IgD-negative memory B cell (primary cell): ENCODE measurements around the gene EPB41L5. TPM values are rescaled to one million over a fixed set of nuclear protein-coding genes. Genes with fewer than 3 reads are reported as not detected.
A peak's percentile ranks its signal among the peaks of the same experiment; 100 is the strongest.
"Not testable (repeated sequence)": the region's sequence is repeated elsewhere in the genome, so short reads cannot be mapped to it uniquely, and the experiment has no call there.

Experiments used
- H3K27ac Mint-ChIP-seq, 3 donors: one replicate each; pipeline ENCODE4 v1.8.0; 2020 to 2022; ENCODE audit warnings: mild to moderate bottlenecking in 3 of 3, mixed read lengths in 3 of 3, moderate library complexity in 1 of 3
- H3K27me3 Mint-ChIP-seq: one replicate; pipeline ENCODE4 v1.8.0; 2021; ENCODE audit warnings: mixed read lengths
- H3K36me3 Mint-ChIP-seq: one replicate; pipeline ENCODE4 v1.8.0; 2020; ENCODE audit warnings: mild to moderate bottlenecking, mixed read lengths
- H3K4me1 Mint-ChIP-seq, 3 donors: one replicate each; pipeline ENCODE4 v1.8.0; 2020 to 2022; ENCODE audit warnings: mixed read lengths in 3 of 3, mild to moderate bottlenecking in 1 of 3
- H3K4me3 Mint-ChIP-seq, 4 donors: one replicate each; pipeline ENCODE4 v1.8.0; 2020 to 2022; ENCODE audit warnings: mild to moderate bottlenecking in 4 of 4, mixed read lengths in 4 of 4, moderate library complexity in 3 of 4
- H3K9me3 Mint-ChIP-seq, 3 donors: one replicate each; pipeline ENCODE4 v1.8.0; 2020 to 2021; ENCODE audit warnings: mixed read lengths in 3 of 3, mild to moderate bottlenecking in 1 of 3
- polyA plus RNA-seq: library from polyadenylated mRNA; unstranded; fragments of 300-500 nt; fragmentation: Illumina TruSeq; gene quantifications from one replicate; pipeline ENCODE4 v1.2.3, GENCODE V29; 2021

Gene EPB41L5
- polyA plus RNA-seq, result 3.9 TPM

DNA sequence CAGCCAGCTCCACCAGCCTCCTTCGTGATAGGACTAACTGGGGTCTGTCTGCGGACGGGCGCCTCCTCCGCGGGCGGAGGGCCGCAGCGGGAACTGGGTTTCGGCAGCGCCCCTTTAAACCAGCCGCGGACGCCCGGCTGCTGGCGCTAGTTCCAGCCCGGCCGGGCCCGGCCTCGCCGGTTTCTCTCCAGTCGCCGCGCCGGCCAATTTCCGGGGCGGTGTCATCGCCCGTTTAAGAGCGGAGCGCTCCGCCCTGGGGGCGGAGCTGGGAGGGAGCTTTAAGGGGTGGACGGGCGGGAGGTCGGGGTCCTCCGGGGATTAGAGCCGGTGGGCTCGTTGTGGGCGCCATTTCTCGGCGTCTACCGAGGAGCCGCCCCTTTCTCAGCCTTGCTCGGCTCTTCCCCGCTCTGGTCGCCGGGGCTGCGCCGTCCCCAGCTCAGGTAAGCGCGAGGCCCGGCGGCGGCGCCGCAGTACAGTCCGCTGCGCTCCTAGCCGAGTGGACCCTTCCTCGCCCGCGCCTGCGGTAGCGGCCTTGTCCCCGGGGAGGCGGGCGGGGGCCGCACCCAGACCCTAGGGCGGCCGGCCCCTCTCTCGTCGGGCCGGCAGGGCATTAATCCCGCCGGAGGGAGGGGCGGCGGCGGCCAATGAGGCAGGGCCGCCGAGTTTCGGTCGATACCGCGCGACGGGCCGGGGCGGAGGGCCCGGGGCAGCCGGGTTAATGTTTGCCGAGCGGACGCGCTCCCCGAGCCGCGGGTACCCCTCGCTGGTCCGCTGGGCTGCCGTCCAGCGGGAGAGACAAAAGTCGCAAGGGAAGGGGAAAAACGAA, at the start of gene EPB41L5:
Gene EPB41L5 (plus strand): TSS at position 307 of the 826 bp plus-strand sequence. CDS start 6,008 bp downstream, outside the sequence.
- peak within 1 kb of the TSS; percentile 54 to 77 (median 71) for H3K27ac Mint-ChIP-seq
- no peaks in the 10 kb centered on the region for H3K27me3 Mint-ChIP-seq
- no peaks in the 10 kb centered on the region for H3K9me3 Mint-ChIP-seq
- peaks cover 15 to 26% (median 20%) of the 10 kb centered on the region in 3 donors for H3K4me1 Mint-ChIP-seq
- no peaks in the 10 kb centered on the region for H3K36me3 Mint-ChIP-seq
- peak within 1 kb of the TSS; percentile 79 to 93 (median 87) for H3K4me3 Mint-ChIP-seq

DNA sequence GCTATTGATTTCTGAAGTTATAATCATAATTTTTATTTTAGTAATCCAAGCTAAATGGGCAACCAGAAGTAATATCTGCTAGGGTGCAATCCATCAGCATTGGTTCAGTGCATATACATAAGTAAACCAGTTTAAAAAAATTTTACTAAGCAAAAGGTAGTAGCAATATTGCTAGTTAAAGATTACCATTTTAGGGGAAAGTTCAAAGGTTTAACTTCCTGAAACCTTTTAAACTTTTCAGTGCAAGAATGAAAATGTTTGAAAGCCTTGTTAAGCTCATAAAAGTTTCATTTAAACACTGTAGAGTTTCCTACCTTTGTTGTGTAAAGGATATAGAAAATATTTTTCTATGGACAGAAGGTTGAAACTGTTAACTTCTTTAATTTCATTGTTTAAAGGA, 31.0 kb upstream of the EPB41L5 start:
- Mint-ChIP-seq H3K9me3 (peaks cover 0 to 9% (median 1%) of the 10 kb centered on the region in 3 donors), H3K27me3 (no peaks in the 10 kb centered on the region), H3K27ac (peak overlapping the region in 1 of 3 donors; percentile 11), H3K4me1 (no peaks in the 10 kb centered on the region), H3K4me3 (no peak overlapping the region), H3K36me3 (no peaks in the 10 kb centered on the region)

DNA sequence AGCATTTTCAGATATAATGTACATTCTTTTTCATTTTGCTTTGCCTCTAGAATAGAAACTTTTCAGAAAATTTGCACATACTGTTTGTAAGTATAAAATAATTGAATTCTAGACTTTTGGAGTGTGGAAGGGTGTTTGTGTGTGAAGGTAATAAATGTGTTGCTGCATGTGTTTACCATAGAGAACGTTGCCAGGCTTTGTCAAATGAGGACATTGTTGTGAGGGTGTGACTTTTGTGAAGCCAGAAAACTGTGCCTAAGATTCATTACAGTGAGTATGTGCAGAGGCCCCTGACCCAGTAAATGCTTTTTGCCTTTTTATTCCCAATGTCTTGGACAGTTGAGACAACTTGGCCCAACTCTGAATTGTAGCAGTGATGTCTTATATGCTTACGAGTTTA, 30.4 kb upstream of the EPB41L5 start:
- no peak overlapping the region for H3K4me3 Mint-ChIP-seq
- H3K4me1 Mint-ChIP-seq, result no peaks in the 10 kb centered on the region
- H3K9me3 Mint-ChIP-seq, result peaks cover 0 to 9% (median 1%) of the 10 kb centered on the region in 3 donors
- peak overlapping the region in 1 of 3 donors; percentile 43 for H3K27ac Mint-ChIP-seq
- no peaks in the 10 kb centered on the region for H3K27me3 Mint-ChIP-seq
- no peaks in the 10 kb centered on the region for H3K36me3 Mint-ChIP-seq

DNA sequence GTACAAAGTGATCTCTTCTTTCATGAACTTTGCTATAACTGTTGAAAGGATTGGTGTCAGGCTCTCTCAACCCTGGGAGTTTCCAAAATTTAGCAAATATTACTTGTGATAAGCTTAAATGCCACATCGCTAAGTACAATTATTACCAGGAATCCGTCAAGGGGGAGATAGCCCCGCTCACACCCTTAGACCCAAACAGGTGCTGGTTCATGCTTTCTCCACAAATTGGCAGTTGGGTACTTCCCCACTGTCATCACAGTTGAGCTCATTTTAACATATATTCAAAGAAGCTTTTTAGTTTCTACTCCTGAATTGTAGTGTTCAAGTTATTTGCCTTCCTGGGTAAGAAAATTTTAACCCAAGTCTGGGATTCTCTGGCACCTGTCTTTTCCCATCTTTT, 29.8 kb upstream of the EPB41L5 start:
- no peaks in the 10 kb centered on the region for H3K36me3 Mint-ChIP-seq
- no peaks in the 10 kb centered on the region for H3K27me3 Mint-ChIP-seq
- H3K4me3 Mint-ChIP-seq, result no peak overlapping the region
- peaks cover 0 to 9% (median 1%) of the 10 kb centered on the region in 3 donors for H3K9me3 Mint-ChIP-seq
- peak overlapping the region in 1 of 3 donors; percentile 47 for H3K27ac Mint-ChIP-seq
- H3K4me1 Mint-ChIP-seq, result no peaks in the 10 kb centered on the region

DNA sequence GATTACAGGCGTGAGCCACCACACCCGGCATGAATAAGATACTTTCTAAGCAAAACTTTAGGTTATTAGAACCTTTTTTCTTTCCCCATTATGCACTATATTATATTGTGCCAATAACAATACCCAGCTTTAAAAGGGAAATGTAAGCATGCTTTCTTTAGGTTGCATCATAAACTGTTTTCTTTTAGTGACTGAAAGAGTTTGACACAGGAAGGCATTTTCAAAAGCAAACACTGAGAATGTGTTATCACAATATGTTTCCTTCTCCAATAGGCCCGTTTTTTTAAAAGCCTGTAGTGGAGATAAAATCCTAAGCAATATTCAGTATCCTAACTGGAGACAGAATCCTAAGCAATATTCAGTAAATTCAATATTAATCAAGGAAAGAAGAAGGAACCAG, 16.7 kb upstream of the EPB41L5 start:
- H3K4me1 Mint-ChIP-seq, result no peaks in the 10 kb centered on the region
- H3K27ac Mint-ChIP-seq, result no peak overlapping the region
- peaks cover 2% of the 10 kb centered on the region for H3K27me3 Mint-ChIP-seq
- H3K4me3 Mint-ChIP-seq, result no peak overlapping the region
- peaks cover 0 to 2% (median 0%) of the 10 kb centered on the region in 3 donors for H3K9me3 Mint-ChIP-seq
- H3K36me3 Mint-ChIP-seq, result no peaks in the 10 kb centered on the region

DNA sequence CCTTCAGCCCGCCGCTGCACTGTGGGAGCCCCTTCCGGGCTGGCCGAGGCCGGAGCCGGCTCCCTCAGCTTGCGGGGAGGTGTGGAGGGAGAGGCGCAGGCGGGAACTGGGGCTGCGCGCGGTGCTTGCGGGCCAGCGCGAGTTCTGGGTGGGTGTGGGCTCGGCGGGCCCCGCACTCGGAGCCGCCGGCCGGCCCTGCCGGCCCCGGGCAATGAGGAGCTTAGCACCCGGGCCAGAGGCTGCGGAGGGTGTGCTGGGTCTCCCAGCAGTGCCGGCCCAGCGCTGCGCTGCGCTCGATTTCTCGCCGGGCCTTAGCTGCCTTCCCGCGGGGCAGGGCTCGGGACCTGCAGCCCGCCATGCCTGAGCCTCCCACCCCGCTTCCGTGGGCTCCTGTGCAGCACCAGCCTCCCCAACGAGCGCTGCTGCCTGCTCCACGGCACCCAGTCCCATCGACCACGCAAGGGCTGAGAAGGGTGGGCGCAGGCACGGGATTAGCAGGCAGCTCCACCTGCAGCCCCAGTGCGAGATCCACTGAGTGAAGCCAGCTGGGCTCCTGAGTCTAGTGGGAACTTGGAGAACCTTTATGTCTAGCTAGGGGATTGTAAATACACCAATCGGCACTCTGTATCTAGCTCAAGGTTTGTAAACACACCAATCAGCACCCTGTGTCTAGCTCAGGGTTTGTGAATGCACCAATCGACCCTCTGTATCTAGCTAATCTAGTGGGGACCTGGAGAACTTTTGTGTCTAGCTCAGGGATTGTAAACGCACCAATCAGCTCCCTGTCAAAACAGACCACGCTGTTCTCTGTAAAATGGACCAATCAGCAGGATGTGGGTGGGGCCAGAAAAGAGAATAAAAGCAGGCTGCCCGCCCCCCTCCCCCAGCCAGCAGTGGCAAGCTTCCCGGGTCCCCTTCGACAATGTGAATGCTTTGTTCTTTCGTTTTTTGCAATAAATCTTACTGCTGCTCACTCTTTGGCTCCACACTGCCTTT, 15.7 kb upstream of the EPB41L5 start:
- H3K4me1 Mint-ChIP-seq, H3K27me3 Mint-ChIP-seq, H3K4me3 Mint-ChIP-seq, H3K27ac Mint-ChIP-seq, H3K9me3 Mint-ChIP-seq, H3K36me3 Mint-ChIP-seq: not testable (repeated sequence)

DNA sequence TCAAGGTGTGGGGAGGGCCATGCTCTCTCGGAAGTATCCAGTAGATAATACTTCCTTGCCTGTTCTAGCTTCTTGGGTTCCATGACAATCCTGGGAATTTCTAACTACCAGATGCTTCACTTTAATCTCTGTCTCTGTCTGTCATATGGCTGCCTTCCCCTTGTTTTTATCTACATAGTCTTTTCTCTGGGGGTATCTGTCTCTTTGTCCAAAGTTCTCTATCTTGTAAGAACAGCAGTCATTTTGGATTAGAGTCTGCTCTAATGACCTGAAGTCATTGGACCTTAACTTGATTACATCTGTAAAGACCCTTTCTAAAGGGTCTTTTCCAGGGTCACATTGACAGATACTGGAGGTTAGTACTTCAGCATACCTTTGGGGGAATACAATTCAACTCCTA, 11.4 kb upstream of the EPB41L5 start:
- Mint-ChIP-seq H3K27me3 (peaks cover 2% of the 10 kb centered on the region), H3K9me3 (no peaks in the 10 kb centered on the region), H3K4me1 (peaks cover 5 to 8% (median 7%) of the 10 kb centered on the region in 3 donors), H3K4me3 (no peak overlapping the region), H3K27ac (no peak overlapping the region), H3K36me3 (no peaks in the 10 kb centered on the region)

DNA sequence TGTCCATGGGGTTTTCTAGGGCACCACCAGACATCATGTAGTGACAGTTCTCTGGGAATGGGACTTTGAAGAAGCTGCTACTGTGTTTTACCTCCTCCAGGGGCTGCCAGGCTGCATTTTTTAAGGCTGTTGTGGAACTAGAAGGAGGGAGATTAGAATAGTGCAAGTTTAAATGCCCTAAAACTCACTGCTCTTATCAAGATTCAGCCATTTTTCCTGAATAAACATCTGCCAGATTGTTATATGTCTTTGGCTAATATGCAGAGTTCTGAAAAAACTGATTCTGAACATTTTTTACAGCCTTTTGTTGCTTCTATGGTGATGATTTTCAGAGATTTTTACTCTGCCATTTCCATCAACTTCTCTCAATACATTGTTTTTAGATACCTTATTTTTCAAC, 8.6 kb upstream of the EPB41L5 start:
- no peaks in the 10 kb centered on the region for H3K9me3 Mint-ChIP-seq
- H3K36me3 Mint-ChIP-seq, result no peaks in the 10 kb centered on the region
- no peak overlapping the region for H3K27ac Mint-ChIP-seq

DNA sequence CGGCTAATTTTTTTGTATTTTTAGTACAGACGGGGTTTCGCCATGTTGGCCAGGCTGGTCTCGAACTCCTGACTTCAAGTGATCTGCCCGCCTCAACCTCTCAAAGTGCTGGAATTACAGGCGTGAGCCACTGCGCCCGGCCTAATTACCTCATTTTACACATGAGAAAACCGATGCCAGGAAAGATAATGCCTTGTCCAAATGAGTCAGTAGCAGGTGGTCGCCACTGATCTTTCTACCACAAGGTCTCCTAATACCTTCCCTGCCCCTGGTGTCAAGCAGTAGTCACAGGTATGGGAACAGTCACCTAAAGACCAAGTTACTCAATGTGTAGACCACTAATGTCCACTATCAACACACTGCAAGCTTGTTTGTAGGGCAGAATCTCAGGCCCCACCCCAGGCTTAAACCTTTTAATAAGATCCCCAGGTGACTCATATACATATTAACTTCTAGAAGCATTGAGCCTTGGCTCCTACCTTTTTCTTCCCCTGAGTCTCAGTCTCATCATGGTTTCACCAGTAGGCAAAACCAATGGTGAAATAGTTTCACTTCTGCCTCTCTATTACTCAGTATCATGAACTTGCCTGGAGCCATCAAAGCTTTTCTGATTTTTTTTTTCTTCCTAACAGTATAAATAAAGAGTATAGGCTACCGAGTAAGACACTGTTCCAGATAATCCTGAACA, 6.9 kb upstream of the EPB41L5 start:
- H3K4me1 Mint-ChIP-seq, result peaks cover 10 to 20% (median 17%) of the 10 kb centered on the region in 3 donors
- H3K36me3 Mint-ChIP-seq, result no peaks in the 10 kb centered on the region
- peak overlapping the region in 1 of 3 donors; percentile 3 for H3K27ac Mint-ChIP-seq
- peak overlapping the region in 3 of 4 donors; percentile 5 to 69 (median 12) for H3K4me3 Mint-ChIP-seq
- peaks cover 1% of the 10 kb centered on the region for H3K27me3 Mint-ChIP-seq
- no peaks in the 10 kb centered on the region for H3K9me3 Mint-ChIP-seq

More for the DNA sequence above, 8.6 kb upstream of the EPB41L5 start:
- no peak overlapping the region for H3K4me3 Mint-ChIP-seq
- peaks cover 1% of the 10 kb centered on the region for H3K27me3 Mint-ChIP-seq
- peaks cover 10 to 20% (median 15%) of the 10 kb centered on the region in 3 donors for H3K4me1 Mint-ChIP-seq

DNA sequence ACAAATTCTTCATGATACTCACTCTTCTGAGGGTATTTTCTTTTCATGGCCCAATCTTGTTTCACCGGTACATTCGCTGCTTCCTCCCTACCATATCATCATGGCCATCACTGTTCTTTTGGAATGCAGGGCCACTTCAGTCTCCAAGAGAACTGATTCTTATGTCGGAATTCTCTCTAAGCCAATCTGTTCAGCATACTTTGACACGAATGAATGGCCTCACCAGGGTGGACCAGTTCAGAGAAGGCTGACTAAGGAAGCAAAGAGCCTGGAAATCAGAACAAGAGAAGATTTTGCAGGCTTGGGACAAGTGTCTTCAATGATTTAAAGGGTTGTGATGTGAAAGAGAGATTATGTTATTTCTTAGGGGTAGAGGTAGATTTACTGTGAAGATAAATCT, 5.0 kb upstream of the EPB41L5 start:
- Mint-ChIP-seq H3K36me3 (no peaks in the 10 kb centered on the region), H3K4me1 (peaks cover 17 to 28% (median 24%) of the 10 kb centered on the region in 3 donors), H3K27me3 (peaks cover 1% of the 10 kb centered on the region), H3K4me3 (peak overlapping the region in 3 of 4 donors; percentile 12 to 77 (median 32)), H3K27ac (peak overlapping the region in 2 of 3 donors; percentile 17 to 42), H3K9me3 (no peaks in the 10 kb centered on the region)

DNA sequence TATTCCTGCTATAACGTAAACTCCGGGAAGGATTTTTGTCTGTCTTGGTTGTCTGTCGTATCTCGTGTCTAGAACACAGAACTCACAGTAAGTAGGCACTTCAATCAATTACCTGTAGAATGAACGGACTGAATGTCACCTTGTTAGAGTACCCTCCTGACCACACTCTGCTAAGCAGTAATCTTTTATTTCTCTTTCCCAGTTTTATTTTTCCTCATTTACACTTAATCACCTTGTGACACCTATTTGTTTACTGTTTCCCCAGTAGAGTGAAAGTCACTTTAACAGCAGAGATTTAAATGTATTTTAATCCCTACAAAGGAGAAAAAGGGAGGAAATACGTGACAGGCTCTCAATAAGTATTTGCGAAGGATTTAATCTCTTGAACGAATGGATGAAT, 514 bp upstream of the EPB41L5 start:
- H3K36me3 Mint-ChIP-seq, result no peaks in the 10 kb centered on the region
- no peaks in the 10 kb centered on the region for H3K9me3 Mint-ChIP-seq
- H3K27me3 Mint-ChIP-seq, result no peaks in the 10 kb centered on the region
- peak overlapping the region; percentile 79 to 92 (median 87) for H3K4me3 Mint-ChIP-seq
- peak overlapping the region; percentile 54 to 77 (median 71) for H3K27ac Mint-ChIP-seq
- H3K4me1 Mint-ChIP-seq, result peaks cover 15 to 30% (median 23%) of the 10 kb centered on the region in 3 donors

DNA sequence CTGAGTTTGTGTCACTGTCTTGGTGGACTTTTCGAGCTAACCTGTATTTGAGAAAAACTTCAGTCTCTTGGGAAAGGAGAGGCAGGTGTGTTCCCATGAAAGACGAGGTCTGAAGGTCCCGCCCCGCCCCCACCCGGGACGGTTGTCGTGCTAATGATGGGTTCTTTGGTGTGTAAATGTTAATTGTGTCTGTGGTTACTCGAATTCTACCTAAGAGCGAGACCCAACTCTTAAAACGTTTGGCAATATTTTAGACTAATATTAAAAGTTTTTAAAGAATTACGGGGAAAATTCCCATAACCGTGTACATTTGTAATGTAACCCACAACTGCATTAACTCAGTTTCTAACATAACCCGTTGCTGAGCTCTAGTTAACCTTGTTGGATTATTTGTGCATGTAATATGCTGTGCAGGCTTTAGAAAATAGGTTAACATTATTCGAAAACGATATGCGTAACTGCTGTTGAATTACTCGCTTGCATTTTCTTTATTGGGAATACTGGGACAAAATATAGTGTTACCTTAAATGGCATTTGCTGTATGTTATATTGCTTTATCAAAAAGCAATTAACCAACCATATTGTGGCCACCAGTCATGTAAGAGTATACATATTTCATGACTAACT, 833 bp downstream of the EPB41L5 start:
- Mint-ChIP-seq H3K4me1 (peaks cover 15 to 26% (median 16%) of the 10 kb centered on the region in 3 donors), H3K27me3 (no peaks in the 10 kb centered on the region), H3K9me3 (no peaks in the 10 kb centered on the region), H3K4me3 (peak overlapping the region; percentile 79 to 93 (median 87)), H3K27ac (no peak overlapping the region), H3K36me3 (no peaks in the 10 kb centered on the region)

DNA sequence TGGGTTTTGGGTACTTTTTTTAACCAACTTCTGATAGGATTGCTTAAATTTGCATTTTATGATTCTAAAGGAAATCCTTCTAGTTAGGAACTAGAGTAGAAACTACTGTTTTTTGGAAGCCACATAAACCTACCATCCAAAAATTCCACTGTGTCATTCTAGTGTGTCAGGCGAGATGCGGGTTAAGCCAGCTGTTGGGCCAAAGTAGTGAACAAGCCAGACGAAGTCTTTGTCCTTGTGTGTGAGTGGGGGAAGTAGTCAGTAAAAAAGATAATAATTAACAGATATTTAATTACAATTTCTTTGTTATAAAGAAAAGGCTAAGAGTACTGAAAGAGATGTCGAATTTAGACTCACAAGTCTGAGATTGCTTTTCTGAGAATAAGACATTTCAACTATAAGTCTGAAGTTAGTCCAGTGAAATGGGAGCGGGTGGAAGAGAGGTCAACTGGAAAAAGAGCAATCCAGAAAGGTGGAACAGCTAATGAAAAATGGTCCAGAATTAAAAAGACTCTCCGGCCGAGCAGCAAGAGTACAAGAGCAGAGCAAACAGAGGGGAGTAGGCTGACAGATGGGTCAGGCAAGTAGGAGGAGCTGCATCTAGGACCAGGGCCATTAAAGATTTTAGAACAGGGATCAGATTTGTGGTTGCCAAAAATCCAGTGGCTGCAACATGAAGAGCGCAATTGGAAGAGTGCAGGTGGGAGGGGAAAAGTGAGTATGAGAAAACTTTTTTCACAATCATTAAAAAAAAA, 1.5 kb downstream of the EPB41L5 start:
- peaks cover 15 to 26% (median 16%) of the 10 kb centered on the region in 3 donors for H3K4me1 Mint-ChIP-seq
- no peaks in the 10 kb centered on the region for H3K27me3 Mint-ChIP-seq
- peaks cover 1% of the 10 kb centered on the region for H3K36me3 Mint-ChIP-seq
- peak overlapping the region; percentile 79 to 93 (median 87) for H3K4me3 Mint-ChIP-seq
- no peak overlapping the region for H3K27ac Mint-ChIP-seq
- no peaks in the 10 kb centered on the region for H3K9me3 Mint-ChIP-seq
